HL-60 (cell line): Measurements from ENCODE around the gene DMRT1.

ENCODE experiments used
- GABPA ChIP-seq: IDR thresholded peaks from 2 replicates; pipeline ENCODE4 v1.6.1; 2012; ENCODE audit warnings: low read depth
- POLR2AphosphoS5 ChIP-seq: IDR thresholded peaks from 2 replicates; pipeline ENCODE4 v1.6.1; 2012; ENCODE audit warnings: low read depth
- SPI1 ChIP-seq: IDR thresholded peaks from 2 replicates; pipeline ENCODE4 v1.6.1; 2012; ENCODE audit warnings: low read depth, mild to moderate bottlenecking, borderline replicate concordance
- TF ChIP-seq, protein P1 (sequence below): IDR thresholded peaks from one replicate; pipeline ENCODE4 v1.5.1; 2011; ENCODE audit warnings: low read length, control low read depth, inconsistent platforms; ENCODE audit not compliant: insufficient read depth
- TF ChIP-seq, protein P2 (sequence below): IDR thresholded peaks from 2 replicates; pipeline ENCODE4 v1.6.1; 2012; ENCODE audit warnings: low read depth; ENCODE audit not compliant: insufficient replicate concordance

- TF ChIP-seq, protein P1, sequence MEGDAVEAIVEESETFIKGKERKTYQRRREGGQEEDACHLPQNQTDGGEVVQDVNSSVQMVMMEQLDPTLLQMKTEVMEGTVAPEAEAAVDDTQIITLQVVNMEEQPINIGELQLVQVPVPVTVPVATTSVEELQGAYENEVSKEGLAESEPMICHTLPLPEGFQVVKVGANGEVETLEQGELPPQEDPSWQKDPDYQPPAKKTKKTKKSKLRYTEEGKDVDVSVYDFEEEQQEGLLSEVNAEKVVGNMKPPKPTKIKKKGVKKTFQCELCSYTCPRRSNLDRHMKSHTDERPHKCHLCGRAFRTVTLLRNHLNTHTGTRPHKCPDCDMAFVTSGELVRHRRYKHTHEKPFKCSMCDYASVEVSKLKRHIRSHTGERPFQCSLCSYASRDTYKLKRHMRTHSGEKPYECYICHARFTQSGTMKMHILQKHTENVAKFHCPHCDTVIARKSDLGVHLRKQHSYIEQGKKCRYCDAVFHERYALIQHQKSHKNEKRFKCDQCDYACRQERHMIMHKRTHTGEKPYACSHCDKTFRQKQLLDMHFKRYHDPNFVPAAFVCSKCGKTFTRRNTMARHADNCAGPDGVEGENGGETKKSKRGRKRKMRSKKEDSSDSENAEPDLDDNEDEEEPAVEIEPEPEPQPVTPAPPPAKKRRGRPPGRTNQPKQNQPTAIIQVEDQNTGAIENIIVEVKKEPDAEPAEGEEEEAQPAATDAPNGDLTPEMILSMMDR = no peak
- TF ChIP-seq POLR2AphosphoS5 = no peak
- no peak for TF ChIP-seq SPI1
- TF ChIP-seq GABPA = no peak
- TF ChIP-seq, protein P2, sequence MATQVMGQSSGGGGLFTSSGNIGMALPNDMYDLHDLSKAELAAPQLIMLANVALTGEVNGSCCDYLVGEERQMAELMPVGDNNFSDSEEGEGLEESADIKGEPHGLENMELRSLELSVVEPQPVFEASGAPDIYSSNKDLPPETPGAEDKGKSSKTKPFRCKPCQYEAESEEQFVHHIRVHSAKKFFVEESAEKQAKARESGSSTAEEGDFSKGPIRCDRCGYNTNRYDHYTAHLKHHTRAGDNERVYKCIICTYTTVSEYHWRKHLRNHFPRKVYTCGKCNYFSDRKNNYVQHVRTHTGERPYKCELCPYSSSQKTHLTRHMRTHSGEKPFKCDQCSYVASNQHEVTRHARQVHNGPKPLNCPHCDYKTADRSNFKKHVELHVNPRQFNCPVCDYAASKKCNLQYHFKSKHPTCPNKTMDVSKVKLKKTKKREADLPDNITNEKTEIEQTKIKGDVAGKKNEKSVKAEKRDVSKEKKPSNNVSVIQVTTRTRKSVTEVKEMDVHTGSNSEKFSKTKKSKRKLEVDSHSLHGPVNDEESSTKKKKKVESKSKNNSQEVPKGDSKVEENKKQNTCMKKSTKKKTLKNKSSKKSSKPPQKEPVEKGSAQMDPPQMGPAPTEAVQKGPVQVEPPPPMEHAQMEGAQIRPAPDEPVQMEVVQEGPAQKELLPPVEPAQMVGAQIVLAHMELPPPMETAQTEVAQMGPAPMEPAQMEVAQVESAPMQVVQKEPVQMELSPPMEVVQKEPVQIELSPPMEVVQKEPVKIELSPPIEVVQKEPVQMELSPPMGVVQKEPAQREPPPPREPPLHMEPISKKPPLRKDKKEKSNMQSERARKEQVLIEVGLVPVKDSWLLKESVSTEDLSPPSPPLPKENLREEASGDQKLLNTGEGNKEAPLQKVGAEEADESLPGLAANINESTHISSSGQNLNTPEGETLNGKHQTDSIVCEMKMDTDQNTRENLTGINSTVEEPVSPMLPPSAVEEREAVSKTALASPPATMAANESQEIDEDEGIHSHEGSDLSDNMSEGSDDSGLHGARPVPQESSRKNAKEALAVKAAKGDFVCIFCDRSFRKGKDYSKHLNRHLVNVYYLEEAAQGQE = no peak
These were observed 134.3 kb downstream of the DMRT1 start for GRCh38 chr9:975740-976257.
